ENCODE measurements around the gene BICD1.

- TF ChIP-seq CTCF (IDR thresholded peaks at IDR 0.05; ENCODE audit: low read depth, low read length, poor library complexity, severe bottlenecking) (no peak), EZH2phosphoT487 (IDR thresholded peaks at IDR 0.05; ENCODE audit: borderline replicate concordance, low read length) (no peak)
Measured at GRCh38 chr12:32089586-32089985, 17.1 kb upstream of the BICD1 start.

Data from DOHH2 (cell line).